Lower leg skin (tissue), 3 donors: ENCODE data around the gene RHO.

Experiments
- CTCF ChIP-seq, 3 donors: fragments of 450-650 bp; IDR thresholded peaks; one replicate each; pipeline ENCODE4 v1.5.1; 2016; ENCODE audit warnings: antibody characterized with exemption in 3 of 3, mild to moderate bottlenecking in 3 of 3, moderate library complexity in 2 of 3
- POLR2A ChIP-seq, 2 donors: fragments of 450-650 bp; IDR thresholded peaks; one replicate each; pipeline ENCODE4 v1.6.1; 2016 to 2017; ENCODE audit warnings: antibody characterized with exemption in 2 of 2, mild to moderate bottlenecking in 1 of 2, moderate library complexity in 1 of 2

GRCh38 chr3:129569856-129570255 lies 41.4 kb downstream of the RHO start:
- TF ChIP-seq CTCF (IDR thresholded peaks at IDR 0.05): no peak
- TF ChIP-seq POLR2A (IDR thresholded peaks at IDR 0.05): no peak
